Natural killer cell treated with Interleukin-12 subunit alpha and Interleukin-12 subunit beta and Interleukin-15 and Interleukin-18, amount 100 ng/mL, for 72 hours (primary cell): Measurements from ENCODE around the gene PKN3. TPM values are rescaled to one million over a fixed set of nuclear protein-coding genes. Genes with fewer than 3 reads are reported as not detected.
"Not testable (repeated sequence)": the region's sequence is repeated elsewhere in the genome, so short reads cannot be mapped to it uniquely, and the experiment has no call there.

Experiments used
- ATAC-seq, 2 donors: fragments of 150-1000 bp; cut with Tn5 transposase in 1 of 2; sonication (Bioruptor Pico), chemical (Tn5 transposase) in 1 of 2; 2 replicates each; pipeline ENCODE4 v1.10.0; 2021
- DNase-seq: peaks from one replicate; pipeline ENCODE4 v3.0.0; 2022; ENCODE audit warnings: low spot score
- H3K27ac Mint-ChIP-seq, 2 donors: 1 replicate in 1 of 2; 2 replicates in 1 of 2; pipeline ENCODE4 v1.8.0; 2022; ENCODE audit warnings: mixed read lengths in 2 of 2, mild to moderate bottlenecking in 1 of 2, moderate library complexity in 1 of 2
- H3K27me3 Mint-ChIP-seq, 2 donors: 1 replicate in 1 of 2; 2 replicates in 1 of 2; pipeline ENCODE4 v1.8.0; 2022; ENCODE audit warnings: mixed read lengths in 2 of 2
- H3K36me3 Mint-ChIP-seq: one replicate; pipeline ENCODE4 v1.8.0; 2022; ENCODE audit warnings: mixed read lengths
- H3K4me1 Mint-ChIP-seq, 2 donors: 1 replicate in 1 of 2; 2 replicates in 1 of 2; pipeline ENCODE4 v1.8.0; 2022; ENCODE audit warnings: low read depth in 2 of 2, mixed read lengths in 2 of 2, mild to moderate bottlenecking in 1 of 2
- H3K4me3 Mint-ChIP-seq: one replicate; pipeline ENCODE4 v1.8.0; 2022; ENCODE audit warnings: mixed read lengths
- H3K9me3 Mint-ChIP-seq: 2 replicates; pipeline ENCODE4 v1.8.0; 2022; ENCODE audit warnings: mixed read lengths
- total RNA-seq, 2 donors: library from RNA; stranded (reverse); gene quantifications; one replicate each; pipeline ENCODE4 v1.2.3, GENCODE V29; 2022

The PKN3 gene
- 1 to 10 TPM; 7.0 to 8.0 TPM for total RNA-seq

- ATAC-seq (peak; percentile 89 to 92), DNase-seq (peak; percentile 88)
- Mint-ChIP-seq H3K36me3 (no peaks in the 10 kb centered on the region), H3K4me3 (peak within 1 kb of the TSS; percentile 91), H3K27me3 (no peaks in the 10 kb centered on the region), H3K27ac (peak within 1 kb of the TSS in 1 of 2 donors; percentile 59), H3K9me3 (no peaks in the 10 kb centered on the region), H3K4me1 (peaks cover 5 to 15% of the 10 kb centered on the region in 2 donors)
Observed at GRCh38 chr9:128702445-128702948, at the start of gene PKN3. Gene PKN3, plus strand, starts transcription at chr9:128702503. Its CDS starts 413 bp downstream, at chr9:128702916.

- ATAC-seq: no peak
Observed at GRCh38 chr9:128653908-128654307, 48.4 kb upstream of the PKN3 start.

GRCh38 chr9:128654481-128654880, 47.8 kb upstream of the PKN3 start:
- no peak for DNase-seq
- Mint-ChIP-seq H3K9me3 (no peaks in the 10 kb centered on the region), H3K27ac (peak overlapping the region in 1 of 2 donors; percentile 3), H3K36me3 (no peaks in the 10 kb centered on the region), H3K27me3 (no peaks in the 10 kb centered on the region), H3K4me3 (peak overlapping the region; percentile 19), H3K4me1 (peaks cover 4 to 5% of the 10 kb centered on the region in 2 donors)
- ATAC-seq: no peak

More at GRCh38 chr9:128653908-128654307, 48.4 kb upstream of the PKN3 start:
- Mint-ChIP-seq H3K9me3 (no peaks in the 10 kb centered on the region), H3K4me1 (peaks cover 4 to 5% of the 10 kb centered on the region in 2 donors), H3K36me3 (no peaks in the 10 kb centered on the region), H3K4me3 (no peak overlapping the region), H3K27me3 (no peaks in the 10 kb centered on the region), H3K27ac (no peak overlapping the region)
- DNase-seq: no peak

- peak; percentile 99 for ATAC-seq
- H3K36me3 Mint-ChIP-seq: no peaks in the 10 kb centered on the region
- peaks cover 4 to 5% of the 10 kb centered on the region in 2 donors for H3K4me1 Mint-ChIP-seq
- H3K27ac Mint-ChIP-seq: peak within 1 kb of the TSS; percentile 99 to 100
- peak within 1 kb of the TSS; percentile 96 for H3K4me3 Mint-ChIP-seq
- no peaks in the 10 kb centered on the region for H3K27me3 Mint-ChIP-seq
- H3K9me3 Mint-ChIP-seq: no peaks in the 10 kb centered on the region
- peak; percentile 98 for DNase-seq
Observed at GRCh38 chr9:128656416-128657343, 45.6 kb upstream of the PKN3 start, which contains the start of gene DYNC2I2. Gene DYNC2I2, minus strand, starts transcription at chr9:128656847. Its CDS starts 121 bp downstream, at chr9:128656726.

GRCh38 chr9:128657344-128657704, 45.0 kb upstream of the PKN3 start:
- peak overlapping the region; percentile 99 to 100 for H3K27ac Mint-ChIP-seq

GRCh38 chr9:128657796-128658195, 44.5 kb upstream of the PKN3 start:
- no peaks in the 10 kb centered on the region for H3K36me3 Mint-ChIP-seq
- no peak for DNase-seq
- H3K27me3 Mint-ChIP-seq: no peaks in the 10 kb centered on the region
- H3K4me1 Mint-ChIP-seq: peaks cover 4 to 5% of the 10 kb centered on the region in 2 donors
- peak overlapping the region; percentile 99 to 100 for H3K27ac Mint-ChIP-seq
- H3K4me3 Mint-ChIP-seq: no peak overlapping the region
- no peaks in the 10 kb centered on the region for H3K9me3 Mint-ChIP-seq
- no peak for ATAC-seq

More at GRCh38 chr9:128657344-128657704, 45.0 kb upstream of the PKN3 start:
- Mint-ChIP-seq H3K36me3 (no peaks in the 10 kb centered on the region), H3K4me3 (peak overlapping the region; percentile 96), H3K4me1 (peaks cover 4 to 5% of the 10 kb centered on the region in 2 donors), H3K27me3 (no peaks in the 10 kb centered on the region), H3K9me3 (no peaks in the 10 kb centered on the region)
- ATAC-seq: no peak
- DNase-seq: no peak

GRCh38 chr9:128666481-128666941, 35.8 kb upstream of the PKN3 start:
- DNase-seq, ATAC-seq, H3K4me1 Mint-ChIP-seq, H3K36me3 Mint-ChIP-seq, H3K27me3 Mint-ChIP-seq, H3K27ac Mint-ChIP-seq, H3K4me3 Mint-ChIP-seq, H3K9me3 Mint-ChIP-seq: not testable (repeated sequence)

GRCh38 chr9:128669786-128670185, 32.5 kb upstream of the PKN3 start:
- Mint-ChIP-seq H3K27ac (no peak overlapping the region), H3K4me1 (no peaks in the 10 kb centered on the region), H3K4me3 (no peak overlapping the region), H3K9me3 (no peaks in the 10 kb centered on the region), H3K27me3 (no peaks in the 10 kb centered on the region), H3K36me3 (no peaks in the 10 kb centered on the region)
- no peak for ATAC-seq
- DNase-seq: no peak

GRCh38 chr9:128675382-128675781, 26.9 kb upstream of the PKN3 start:
- Mint-ChIP-seq H3K9me3 (no peaks in the 10 kb centered on the region), H3K36me3 (no peaks in the 10 kb centered on the region), H3K4me3 (no peak overlapping the region), H3K27ac (no peak overlapping the region), H3K27me3 (no peaks in the 10 kb centered on the region), H3K4me1 (no peaks in the 10 kb centered on the region)
- no peak for DNase-seq
- ATAC-seq: no peak

GRCh38 chr9:128677794-128678193, 24.5 kb upstream of the PKN3 start:
- Mint-ChIP-seq H3K27ac (no peak overlapping the region), H3K27me3 (no peaks in the 10 kb centered on the region), H3K4me3 (no peak overlapping the region), H3K4me1 (peaks cover 0 to 4% of the 10 kb centered on the region in 2 donors), H3K36me3 (no peaks in the 10 kb centered on the region), H3K9me3 (no peaks in the 10 kb centered on the region)
- no peak for ATAC-seq
- no peak for DNase-seq

GRCh38 chr9:128683340-128684064, 18.8 kb upstream of the PKN3 start:
- Mint-ChIP-seq H3K9me3 (no peaks in the 10 kb centered on the region), H3K27ac (peak overlapping the region; percentile 99 to 100), H3K27me3 (no peaks in the 10 kb centered on the region), H3K4me1 (peaks cover 40 to 42% of the 10 kb centered on the region in 2 donors), H3K36me3 (peaks cover 9% of the 10 kb centered on the region), H3K4me3 (peak overlapping the region; percentile 97)
- DNase-seq (peak; percentile 72), ATAC-seq (peak; percentile 64 to 65)

GRCh38 chr9:128684065-128684324, 18.3 kb upstream of the PKN3 start:
- no peak for DNase-seq
- H3K27ac Mint-ChIP-seq: peak overlapping the region; percentile 99 to 100
- H3K36me3 Mint-ChIP-seq: peaks cover 9% of the 10 kb centered on the region
- H3K9me3 Mint-ChIP-seq: no peaks in the 10 kb centered on the region
- no peak for ATAC-seq
- peaks cover 40 to 42% of the 10 kb centered on the region in 2 donors for H3K4me1 Mint-ChIP-seq
- H3K4me3 Mint-ChIP-seq: peak overlapping the region; percentile 97
- H3K27me3 Mint-ChIP-seq: no peaks in the 10 kb centered on the region

- peaks cover 40 to 42% of the 10 kb centered on the region in 2 donors for H3K4me1 Mint-ChIP-seq
- peaks cover 9% of the 10 kb centered on the region for H3K36me3 Mint-ChIP-seq
- ATAC-seq: peak; percentile 58 to 62
- no peaks in the 10 kb centered on the region for H3K27me3 Mint-ChIP-seq
- peak; percentile 83 for DNase-seq
- peak overlapping the region; percentile 99 to 100 for H3K27ac Mint-ChIP-seq
- H3K4me3 Mint-ChIP-seq: peak overlapping the region; percentile 97
- no peaks in the 10 kb centered on the region for H3K9me3 Mint-ChIP-seq
Observed at GRCh38 chr9:128684325-128685199, 17.7 kb upstream of the PKN3 start.
